Neuronal stem cell (in vitro differentiated cells): ENCODE data around the gene ALPI.

ENCODE experiments used
- DNase-seq: peaks from one replicate; pipeline ENCODE4 v3.0.0-alpha.2; 2013; ENCODE audit warnings: low spot score
- H2AFZ ChIP-seq: one replicate; pipeline ENCODE4 v1.6.1; 2013; ENCODE audit warnings: mild to moderate bottlenecking, low read length, inconsistent platforms
- H2AK5ac ChIP-seq: 2 replicates; pipeline ENCODE4 v1.6.1; 2013; ENCODE audit warnings: low read depth, mild to moderate bottlenecking, inconsistent platforms, low read length, moderate library complexity, mixed read lengths
- H2BK120ac ChIP-seq: 2 replicates; pipeline ENCODE4 v1.6.1; 2013; ENCODE audit warnings: low read depth, mild to moderate bottlenecking, inconsistent platforms, low read length, moderate library complexity, mixed read lengths
- H2BK12ac ChIP-seq: one replicate; pipeline ENCODE4 v1.6.1; 2013; ENCODE audit warnings: low read length, inconsistent platforms
- H2BK15ac ChIP-seq: 2 replicates; pipeline ENCODE4 v1.6.1; 2013; ENCODE audit warnings: mild to moderate bottlenecking, low read length, inconsistent platforms, mixed read lengths
- H2BK5ac ChIP-seq: one replicate; pipeline ENCODE4 v1.6.1; 2013; ENCODE audit warnings: inconsistent platforms, mild to moderate bottlenecking, low read length, moderate library complexity
- H3K14ac ChIP-seq: one replicate; pipeline ENCODE4 v1.6.1; 2013; ENCODE audit warnings: low read length, inconsistent platforms
- H3K18ac ChIP-seq: 2 replicates; pipeline ENCODE4 v1.6.1; 2013; ENCODE audit warnings: low read length, inconsistent platforms
- H3K23ac ChIP-seq: 2 replicates; pipeline ENCODE4 v1.6.1; 2013; ENCODE audit warnings: low read depth, mild to moderate bottlenecking, mixed read lengths, low read length, inconsistent platforms; ENCODE audit not compliant: poor library complexity
- H3K27ac ChIP-seq: replicated peaks from 3 replicates; pipeline ENCODE4 v1.5.1; 2013; ENCODE audit warnings: low read length, inconsistent platforms
- H3K27me3 ChIP-seq, 3 experiments: 2 replicates each; pipeline ENCODE4 v1.6.1; 2013; ENCODE audit warnings: low read length in 3 of 3, mild to moderate bottlenecking in 2 of 3, inconsistent platforms in 1 of 3, low read depth in 1 of 3, mixed read lengths in 1 of 3, moderate library complexity in 1 of 3; ENCODE audit not compliant: control insufficient read depth in 3 of 3, insufficient read depth in 3 of 3
- H3K36me3 ChIP-seq, 2 donors: replicated peaks in 1 of 2; 2 replicates each; pipeline ENCODE4 v1.6.1; 2013; ENCODE audit warnings: low read length in 2 of 2; ENCODE audit not compliant: control insufficient read depth in 2 of 2, insufficient read depth in 2 of 2
- H3K4ac ChIP-seq: 2 replicates; pipeline ENCODE4 v1.6.1; 2013; ENCODE audit warnings: inconsistent platforms, mild to moderate bottlenecking, low read length, moderate library complexity
- H3K4me1 ChIP-seq, 2 donors: 1 replicate in 1 of 2; 2 replicates in 1 of 2; pipeline ENCODE4 v1.6.1; 2013; ENCODE audit warnings: low read length in 2 of 2, low read depth in 1 of 2; ENCODE audit not compliant: control insufficient read depth in 2 of 2, insufficient read depth in 1 of 2
- H3K4me2 ChIP-seq: one replicate; pipeline ENCODE4 v1.6.1; 2013; ENCODE audit warnings: mild to moderate bottlenecking, low read length, inconsistent platforms; ENCODE audit not compliant: insufficient read depth, poor library complexity, severe bottlenecking
- H3K4me3 ChIP-seq, 2 donors: 2 replicates each; pipeline ENCODE4 v1.5.1; 2013; ENCODE audit warnings: low read length in 2 of 2, mild to moderate bottlenecking in 2 of 2, inconsistent platforms in 1 of 2, moderate library complexity in 1 of 2
- H3K79me1 ChIP-seq: one replicate; pipeline ENCODE4 v1.6.1; 2013; ENCODE audit warnings: low read depth, mild to moderate bottlenecking, inconsistent platforms, low read length, moderate library complexity
- H3K9ac ChIP-seq: one replicate; pipeline ENCODE4 v1.6.1; 2013; ENCODE audit warnings: mild to moderate bottlenecking, low read depth, low read length, inconsistent platforms; ENCODE audit not compliant: poor library complexity
- H3K9me3 ChIP-seq, 2 donors: replicated peaks in 1 of 2; 2 replicates each; pipeline versions ENCODE3 to v1.6.1; 2013; ENCODE audit warnings: low read length in 2 of 2, mild to moderate bottlenecking in 2 of 2, inconsistent platforms in 1 of 2, low read depth in 1 of 2, mixed read lengths in 1 of 2, moderate library complexity in 1 of 2; ENCODE audit not compliant: control insufficient read depth in 2 of 2, insufficient read depth in 1 of 2
- H4K8ac ChIP-seq: one replicate; pipeline ENCODE4 v1.6.1; 2013; ENCODE audit warnings: low read depth, mild to moderate bottlenecking, inconsistent platforms, low read length, moderate library complexity
- H4K91ac ChIP-seq: one replicate; pipeline ENCODE4 v1.6.1; 2013; ENCODE audit warnings: low read length, low read depth, mild to moderate bottlenecking, inconsistent platforms; ENCODE audit not compliant: poor library complexity
- WGBS, 2 donors: extraction: QIAGEN DNeasy Blood & Tissue Kit; methylation state at CpG; one replicate each; pipeline ENCODE4 v1.1.7; 2013; ENCODE audit warnings: missing lambda C conversion rate in 2 of 2, mixed read lengths in 1 of 2; ENCODE audit not compliant: insufficient read length in 2 of 2, insufficient replicate concordance in 1 of 2; ENCODE audit errors: extremely low coverage in 2 of 2; 5-methylcytosine and 5-hydroxymethylcytosine counted together

The ALPI gene

DNA sequence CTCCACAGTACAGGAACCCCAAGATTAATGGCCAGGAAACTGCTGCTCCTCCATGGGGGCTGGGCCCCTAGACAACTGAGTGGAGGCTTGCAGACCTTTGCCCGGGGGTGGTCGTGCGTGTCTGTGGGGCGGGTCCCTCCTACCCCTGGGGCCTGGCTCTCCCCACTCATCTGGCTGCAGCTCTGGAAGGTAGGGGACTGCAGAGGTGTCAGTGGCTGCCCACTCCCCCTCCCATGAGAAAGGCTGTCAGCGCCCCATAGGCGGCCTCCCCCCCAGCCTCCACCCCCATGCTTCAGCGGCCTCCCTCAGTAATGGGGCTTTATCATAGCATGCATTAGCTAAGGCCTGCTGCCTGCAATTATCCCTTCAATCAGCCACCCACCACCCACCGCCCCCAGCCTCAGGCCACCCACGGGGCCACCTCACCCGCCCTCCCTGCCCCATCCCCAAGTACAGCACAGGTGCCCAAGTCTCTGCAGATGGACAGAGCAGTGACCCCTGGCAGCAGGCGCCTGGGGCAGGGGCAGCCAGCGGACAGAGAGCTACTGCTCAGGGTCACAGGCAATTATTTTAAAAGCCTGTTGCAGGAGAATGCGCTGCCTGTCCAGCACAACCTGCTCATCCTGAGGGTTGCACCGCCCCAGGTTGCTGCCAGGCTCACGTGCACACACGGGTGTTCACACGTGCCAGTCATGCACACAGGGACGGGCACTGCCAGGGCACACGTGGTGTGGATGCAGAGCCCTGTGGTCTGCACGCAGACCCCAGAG, 40.7 kb downstream of the ALPI start:
- H3K4me1 ChIP-seq: peaks cover 9 to 24% of the 10 kb centered on the region in 2 donors
- WGBS, 2 donors: no CpG with 5 or more reads among the region's 20 CpGs
- H2BK120ac ChIP-seq: no peak overlapping the region
- H4K91ac ChIP-seq: no peak overlapping the region
- peak overlapping the region; percentile 92 for H3K18ac ChIP-seq
- peak overlapping the region; percentile 36 for H3K27ac ChIP-seq
- no peaks in the 10 kb centered on the region for H3K79me1 ChIP-seq
- peaks cover 0 to 79% (median 0%) of the 10 kb centered on the region in 3 experiments for H3K27me3 ChIP-seq
- no peak overlapping the region for H2AFZ ChIP-seq
- H2BK15ac ChIP-seq: no peak overlapping the region
- H4K8ac ChIP-seq: no peak overlapping the region
- peak overlapping the region; percentile 66 for H2AK5ac ChIP-seq
- H3K4me2 ChIP-seq: no peak overlapping the region
- H3K4ac ChIP-seq: no peak overlapping the region
- peak overlapping the region; percentile 79 for H3K9ac ChIP-seq
- H3K23ac ChIP-seq: no peak overlapping the region
- no peaks in the 10 kb centered on the region for H3K9me3 ChIP-seq
- H2BK5ac ChIP-seq: no peak overlapping the region
- peak overlapping the region; percentile 95 for H2BK12ac ChIP-seq
- peak overlapping the region in 1 of 2 donors; percentile 31 for H3K4me3 ChIP-seq
- H3K36me3 ChIP-seq: no peaks in the 10 kb centered on the region
- DNase-seq: no peak
- no peak overlapping the region for H3K14ac ChIP-seq

- H3K36me3 ChIP-seq: no peaks in the 10 kb centered on the region
- no peak overlapping the region for H3K4me2 ChIP-seq
- peaks cover 11 to 27% of the 10 kb centered on the region in 2 donors for H3K4me1 ChIP-seq
- H3K18ac ChIP-seq: peak overlapping the region; percentile 92
- no peak overlapping the region for H2BK15ac ChIP-seq
- peak overlapping the region; percentile 79 for H3K9ac ChIP-seq
- H3K4me3 ChIP-seq: no peak overlapping the region
- no peak overlapping the region for H3K23ac ChIP-seq
- peaks cover 0 to 77% (median 2%) of the 10 kb centered on the region in 3 experiments for H3K27me3 ChIP-seq
- no peak overlapping the region for H4K8ac ChIP-seq
- no peak for DNase-seq
- no peak overlapping the region for H4K91ac ChIP-seq
- no peaks in the 10 kb centered on the region for H3K79me1 ChIP-seq
- no peak overlapping the region for H2BK12ac ChIP-seq
- H2BK120ac ChIP-seq: no peak overlapping the region
- H2AFZ ChIP-seq: no peak overlapping the region
- no CpG with 5 or more reads among the region's 13 CpGs for WGBS, 2 donors
- H3K9me3 ChIP-seq: no peaks in the 10 kb centered on the region
- H3K27ac ChIP-seq: no peak overlapping the region
- H2AK5ac ChIP-seq: no peak overlapping the region
- no peak overlapping the region for H3K4ac ChIP-seq
- H3K14ac ChIP-seq: no peak overlapping the region
- H2BK5ac ChIP-seq: no peak overlapping the region
Observed at GRCh38 chr2:232497348-232497747, 41.4 kb downstream of the ALPI start.

GRCh38 chr2:232498452-232498851, 42.5 kb downstream of the ALPI start:
- no peak overlapping the region for H3K4ac ChIP-seq
- DNase-seq: no peak
- no peaks in the 10 kb centered on the region for H3K36me3 ChIP-seq
- H2BK15ac ChIP-seq: peak overlapping the region; percentile 59
- no peak overlapping the region for H3K18ac ChIP-seq
- H3K9me3 ChIP-seq: no peaks in the 10 kb centered on the region
- no peaks in the 10 kb centered on the region for H3K79me1 ChIP-seq
- H4K8ac ChIP-seq: no peak overlapping the region
- H2BK12ac ChIP-seq: no peak overlapping the region
- H2BK5ac ChIP-seq: no peak overlapping the region
- 100% methylated on average over 3 of the region's 3 CpGs; no CpG with 5 or more reads in 1 of the 2 donors for WGBS, 2 donors
- H3K23ac ChIP-seq: no peak overlapping the region
- no peak overlapping the region for H2AFZ ChIP-seq
- no peak overlapping the region for H3K4me2 ChIP-seq
- no peak overlapping the region for H3K14ac ChIP-seq
- no peak overlapping the region for H3K4me3 ChIP-seq
- no peak overlapping the region for H3K27ac ChIP-seq
- H2BK120ac ChIP-seq: no peak overlapping the region
- peaks cover 0 to 76% (median 10%) of the 10 kb centered on the region in 3 experiments for H3K27me3 ChIP-seq
- H3K4me1 ChIP-seq: peaks cover 15 to 28% of the 10 kb centered on the region in 2 donors
- no peak overlapping the region for H4K91ac ChIP-seq
- H3K9ac ChIP-seq: no peak overlapping the region
- peak overlapping the region; percentile 16 for H2AK5ac ChIP-seq

DNA sequence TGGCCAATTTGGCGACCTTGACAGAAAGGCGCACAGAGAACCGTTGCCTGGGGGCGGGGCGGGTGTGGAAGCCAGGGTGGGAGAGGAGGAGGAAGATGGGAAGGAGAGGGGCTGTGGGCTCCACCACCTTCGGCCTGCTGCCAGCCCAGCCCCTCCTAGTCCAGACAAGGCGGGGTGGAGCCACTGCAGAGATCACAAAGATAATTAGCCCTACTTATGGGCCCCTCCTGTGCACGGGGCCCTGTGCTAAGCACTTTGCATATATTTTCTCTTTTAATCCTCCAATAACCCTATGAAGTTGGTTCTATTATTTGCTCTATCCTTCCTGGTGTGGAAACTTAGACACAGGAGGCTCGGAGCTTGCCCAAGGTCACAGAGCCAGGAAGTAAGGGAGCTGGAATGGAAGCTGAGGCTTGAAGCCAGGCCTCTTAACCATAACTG, 45.4 kb downstream of the ALPI start:
- H3K23ac ChIP-seq: no peak overlapping the region
- H3K4me2 ChIP-seq: no peak overlapping the region
- H4K91ac ChIP-seq: no peak overlapping the region
- peaks cover 11 to 81% (median 28%) of the 10 kb centered on the region in 3 experiments for H3K27me3 ChIP-seq
- H3K4ac ChIP-seq: no peak overlapping the region
- H3K9me3 ChIP-seq: peaks cover 0 to 3% of the 10 kb centered on the region in 2 donors
- no peak for DNase-seq
- no peak overlapping the region for H2BK5ac ChIP-seq
- H2AK5ac ChIP-seq: peak overlapping the region; percentile 76
- H4K8ac ChIP-seq: no peak overlapping the region
- no peak overlapping the region for H2BK120ac ChIP-seq
- H2AFZ ChIP-seq: no peak overlapping the region
- no peaks in the 10 kb centered on the region for H3K79me1 ChIP-seq
- H3K18ac ChIP-seq: no peak overlapping the region
- no peak overlapping the region for H3K27ac ChIP-seq
- no peak overlapping the region for H2BK15ac ChIP-seq
- no peak overlapping the region for H2BK12ac ChIP-seq
- H3K36me3 ChIP-seq: no peaks in the 10 kb centered on the region
- no CpG with 5 or more reads among the region's 9 CpGs for WGBS, 2 donors
- H3K9ac ChIP-seq: no peak overlapping the region
- peaks cover 22 to 27% of the 10 kb centered on the region in 2 donors for H3K4me1 ChIP-seq
- H3K14ac ChIP-seq: no peak overlapping the region
- H3K4me3 ChIP-seq: no peak overlapping the region
